Adrenal gland (tissue), 12 donors: ENCODE results near the gene RAD51B. TPM values are rescaled to one million over a fixed set of nuclear protein-coding genes. Genes with fewer than 3 reads are reported as not detected.

Experiments used
- DNase-seq, 7 donors: peaks; one replicate each; pipeline ENCODE4 v3.0.0-alpha.2; 2019 to 2020
- H3K27ac ChIP-seq, 5 donors: fragments of 200-600 bp; sonication (generic) in 4 of 5; 1 replicate in 3 of 5; 2 replicates in 2 of 5; pipeline versions ENCODE4 v1.5.1 to v1.8.0; 2016 to 2020; ENCODE audit warnings: mild to moderate bottlenecking in 1 of 5
- H3K27me3 ChIP-seq: fragments of 200-600 bp; 2 replicates; pipeline ENCODE4 v1.8.0; 2021
- H3K36me3 ChIP-seq, 2 donors: fragments of 200-600 bp; replicated peaks in 1 of 2; 1 replicate in 1 of 2; 2 replicates in 1 of 2; pipeline versions ENCODE4 v1.5.1 to v1.8.0; 2018 to 2022
- H3K4me1 ChIP-seq, 2 donors: fragments of 200-600 bp; replicated peaks in 1 of 2; 1 replicate in 1 of 2; 2 replicates in 1 of 2; pipeline versions ENCODE4 v1.5.1 to v1.8.0; 2018 to 2021
- H3K4me3 ChIP-seq, 4 donors: fragments of 200-600 bp; sonication (generic) in 3 of 4; one replicate each; pipeline ENCODE4 v1.5.1; 2016 to 2018
- H3K9me3 ChIP-seq, 3 donors: fragments of 200-600 bp; sonication (generic) in 1 of 3; replicated peaks in 1 of 3; 1 replicate in 2 of 3; 2 replicates in 1 of 3; pipeline versions ENCODE4 v1.5.1 to v1.8.0; 2016 to 2021
- CTCF ChIP-seq, 6 experiments: fragments of 450-650 bp in 4 of 6; fragments of 200-600 bp in 2 of 6; sonication (generic) in 1 of 6; IDR thresholded peaks; 1 replicate in 5 of 6; 2 replicates in 1 of 6; pipeline versions ENCODE4 v1.5.1 to v1.8.0; 2016 to 2021; ENCODE audit warnings: antibody characterized with exemption in 6 of 6, mild to moderate bottlenecking in 2 of 6, moderate library complexity in 1 of 6
- POLR2A ChIP-seq, 2 donors: fragments of 450-650 bp; IDR thresholded peaks; one replicate each; pipeline ENCODE4 v1.6.1; 2017; ENCODE audit warnings: antibody characterized with exemption in 2 of 2, mild to moderate bottlenecking in 2 of 2, moderate library complexity in 1 of 2
- WGBS, 4 donors: extraction: QIAGEN DNeasy Blood & Tissue Kit in 2 of 4; methylation state at CpG; one replicate each; pipeline versions ENCODE4 v1.1.5 to v1.1.7; 2013 to 2017; 5-methylcytosine and 5-hydroxymethylcytosine counted together
- intact Hi-C, 2 donors: fragments of 100-400 bp; cut with DNase I; formaldehyde crosslinking; loops; one replicate each; pipeline versions ENCODE4 v1.14.1 to v1.15.0; 2022 to 2023
- polyA plus RNA-seq, 3 donors: library from polyadenylated mRNA; stranded (reverse); fragments of 200-250 nt in 2 of 3; fragments of 350-450 nt in 1 of 3; fragmentation: Illumina TruSeq in 1 of 3; extraction: RNeasy Lipid Tissue Mini Kit (QIAGEN cat#74804) in 1 of 3; gene quantifications; one replicate each; pipeline ENCODE4 v1.2.3, GENCODE V29; 2013 to 2014
- total RNA-seq, 9 donors: library from RNA; depleted of rRNA in 4 of 9; stranded (reverse); fragments of >200 nt in 4 of 9; fragments of 120-200 nt in 1 of 9; fragmentation: NEBNext Ultra II Directional in 1 of 9; extraction: Animal tissue kit (Norgen Biotek cat#: 25700) in 1 of 9; gene quantifications; one replicate each; pipeline versions ENCODE4 v1.1.0 to v1.2.4, GENCODE V29; 2013 to 2023
- donor health status: healthy with polysubstance abuse.
- donor health status: Bipolar disorder and iron deficiency.
- donor health status: DM: yes; HTN: yes; CAD: no.
- donor health status: DM: no; HTN: no; CAD: no.
- donor health status: DM: no; HTN: no; CAD: no.
- donor health status: DM: yes; HTN: yes; CAD: no.

Gene RAD51B
- total and polyA plus RNA-seq, 12 donors: 2.3 to 24.6 (median 12.4) TPM

GRCh38 chr14:68173227-68173972 lies 353.8 kb downstream of the RAD51B start:
- Histone ChIP-seq H3K4me1 (peaks cover 0 to 5% of the 10 kb centered on the region in 2 donors), H3K27me3 (no peaks in the 10 kb centered on the region), H3K4me3 (no peak overlapping the region), H3K36me3 (no peaks in the 10 kb centered on the region), H3K9me3 (no peaks in the 10 kb centered on the region), H3K27ac (no peak overlapping the region)
- DNase-seq: no peak
- 76 to 95% (median 88%) methylated on average over 1 of the region's 1 CpG for WGBS, 4 donors
- intact Hi-C loops: no loop called here
- TF ChIP-seq CTCF (IDR thresholded peaks at IDR 0.05): no peak
- TF ChIP-seq POLR2A (IDR thresholded peaks at IDR 0.05): no peak

- TF ChIP-seq CTCF (IDR thresholded peaks at IDR 0.05) (no peak), POLR2A (IDR thresholded peaks at IDR 0.05) (no peak)
- Histone ChIP-seq H3K4me1 (peaks cover 0 to 5% of the 10 kb centered on the region in 2 donors), H3K27me3 (no peaks in the 10 kb centered on the region), H3K9me3 (no peaks in the 10 kb centered on the region), H3K4me3 (no peak overlapping the region), H3K36me3 (no peaks in the 10 kb centered on the region), H3K27ac (no peak overlapping the region)
- no peak for DNase-seq
- intact Hi-C loops: no loop called here
- 77 to 88% (median 78%) methylated on average over 2 of the region's 2 CpGs for WGBS, 4 donors
Observed at GRCh38 chr14:68174446-68174845, 354.9 kb downstream of the RAD51B start.

- Histone ChIP-seq H3K4me1 (peaks cover 2 to 10% of the 10 kb centered on the region in 2 donors), H3K4me3 (no peak overlapping the region), H3K36me3 (no peaks in the 10 kb centered on the region), H3K27ac (no peak overlapping the region), H3K9me3 (no peaks in the 10 kb centered on the region), H3K27me3 (no peaks in the 10 kb centered on the region)
- no peak for TF ChIP-seq CTCF (IDR thresholded peaks at IDR 0.05)
- no peak for TF ChIP-seq POLR2A (IDR thresholded peaks at IDR 0.05)
- DNase-seq: no peak
- intact Hi-C loops: no loop called here
- WGBS, 4 donors: 83 to 97% (median 95%) methylated on average over 1 of the region's 1 CpG
Observed at GRCh38 chr14:68176687-68177086, 357.1 kb downstream of the RAD51B start.

GRCh38 chr14:68177728-68178127 lies 358.1 kb downstream of the RAD51B start:
- DNase-seq: no peak
- 52 to 56% (median 54%) methylated on average over 3 of the region's 3 CpGs for WGBS, 4 donors
- Histone ChIP-seq H3K27ac (no peak overlapping the region), H3K36me3 (no peaks in the 10 kb centered on the region), H3K4me1 (peaks cover 6 to 14% of the 10 kb centered on the region in 2 donors), H3K9me3 (no peaks in the 10 kb centered on the region), H3K4me3 (no peak overlapping the region), H3K27me3 (no peaks in the 10 kb centered on the region)
- TF ChIP-seq POLR2A (IDR thresholded peaks at IDR 0.05) (no peak), CTCF (IDR thresholded peaks at IDR 0.05) (no peak)
- intact Hi-C loops: no loop called here
